Thymus (tissue), 11 donors: Measurements from ENCODE around the gene SART3. TPM values are rescaled to one million over a fixed set of nuclear protein-coding genes. Genes with fewer than 3 reads are reported as not detected.
"Not testable (repeated sequence)": the region's sequence is repeated elsewhere in the genome, so short reads cannot be mapped to it uniquely, and the experiment has no call there.

ENCODE experiments used
- DNase-seq, 9 donors: peaks; one replicate each; pipeline ENCODE4 v3.0.0-alpha.2; 2013; ENCODE audit warnings: low spot score in 9 of 9, low read depth in 6 of 9, missing footprints in 1 of 9
- H3K27ac ChIP-seq, 2 donors: one replicate each; pipeline ENCODE4 v1.5.1; 2013; ENCODE audit warnings: control low read depth in 1 of 2, low read depth in 1 of 2, low read length in 1 of 2, mild to moderate bottlenecking in 1 of 2, moderate library complexity in 1 of 2
- H3K27me3 ChIP-seq, 2 donors: one replicate each; pipeline ENCODE4 v1.5.1; 2013; ENCODE audit warnings: low read length in 1 of 2; ENCODE audit not compliant: control insufficient read depth in 2 of 2, insufficient read depth in 1 of 2
- H3K36me3 ChIP-seq, 2 donors: one replicate each; pipeline ENCODE4 v1.5.1; 2013; ENCODE audit warnings: low read length in 1 of 2, mild to moderate bottlenecking in 1 of 2, moderate library complexity in 1 of 2; ENCODE audit not compliant: control insufficient read depth in 2 of 2, insufficient read depth in 2 of 2
- H3K4me1 ChIP-seq, 2 donors: one replicate each; pipeline ENCODE4 v1.5.1; 2013; ENCODE audit warnings: low read length in 2 of 2; ENCODE audit not compliant: control insufficient read depth in 2 of 2, insufficient read depth in 2 of 2
- H3K4me3 ChIP-seq, 2 donors: one replicate each; pipeline ENCODE4 v1.5.1; 2013; ENCODE audit warnings: low read length in 2 of 2, control low read depth in 1 of 2, mild to moderate bottlenecking in 1 of 2
- H3K9me3 ChIP-seq, 2 donors: one replicate each; pipeline ENCODE4 v1.5.1; 2013; ENCODE audit warnings: low read length in 1 of 2, mild to moderate bottlenecking in 1 of 2; ENCODE audit not compliant: control insufficient read depth in 2 of 2, insufficient read depth in 1 of 2
- WGBS: extraction: QIAGEN DNeasy Blood & Tissue Kit; methylation state at CpG from one replicate; pipeline ENCODE4 v1.1.7; 2013; 5-methylcytosine and 5-hydroxymethylcytosine counted together
- polyA plus RNA-seq: library from polyadenylated mRNA; stranded (reverse); fragments of 200-250 nt; gene quantifications from one replicate; pipeline ENCODE4 v1.2.3, GENCODE V29; 2013
- total RNA-seq: library from RNA; stranded (reverse); fragments of 120-200 nt; gene quantifications from one replicate; pipeline ENCODE4 v1.2.4, GENCODE V29; 2013
- donor health status: healthy.

The SART3 gene
- total and polyA plus RNA-seq, 2 donors = 21.0 to 45.2 TPM

GRCh38 chr12:108561852-108562347, 927 bp upstream of the SART3 start:
- DNase-seq = no peak
- H3K27me3 ChIP-seq = no peaks in the 10 kb centered on the region
- peak overlapping the region; percentile 57 to 84 for H3K4me3 ChIP-seq
- under 1% methylated on average over 20 of the region's 20 CpGs for WGBS
- no peaks in the 10 kb centered on the region for H3K9me3 ChIP-seq
- peaks cover 35 to 52% of the 10 kb centered on the region in 2 donors for H3K4me1 ChIP-seq
- peak overlapping the region; percentile 57 to 82 for H3K27ac ChIP-seq
- peaks cover 29 to 44% of the 10 kb centered on the region in 2 donors for H3K36me3 ChIP-seq

- Histone ChIP-seq H3K27me3 (no peaks in the 10 kb centered on the region), H3K27ac (peak overlapping the region in 1 of 2 donors; percentile 82), H3K4me1 (peaks cover 23 to 39% of the 10 kb centered on the region in 2 donors), H3K36me3 (peaks cover 25 to 41% of the 10 kb centered on the region in 2 donors), H3K9me3 (no peaks in the 10 kb centered on the region), H3K4me3 (peak overlapping the region; percentile 57 to 84)
- no peak for DNase-seq
- 1% methylated on average over 12 of the region's 12 CpGs for WGBS
These were observed 652 bp downstream of the SART3 start for GRCh38 chr12:108560321-108560721.

- H3K4me3 ChIP-seq = peak overlapping the region; percentile 57 to 84
- no peak for DNase-seq
- 74% methylated on average over 3 of the region's 3 CpGs for WGBS
- H3K9me3 ChIP-seq = no peaks in the 10 kb centered on the region
- H3K27me3 ChIP-seq = no peaks in the 10 kb centered on the region
- no peak overlapping the region for H3K27ac ChIP-seq
- H3K4me1 ChIP-seq = peaks cover 18 to 34% of the 10 kb centered on the region in 2 donors
- H3K36me3 ChIP-seq = peaks cover 23 to 35% of the 10 kb centered on the region in 2 donors
These were observed 1.2 kb downstream of the SART3 start for GRCh38 chr12:108559748-108560147.

- H3K4me3 ChIP-seq = no peak overlapping the region
These were observed 1.8 kb downstream of the SART3 start for GRCh38 chr12:108559007-108559655.

GRCh38 chr12:108555383-108555782, 5.6 kb downstream of the SART3 start:
- not testable (repeated sequence) for H3K9me3 ChIP-seq, H3K27ac ChIP-seq, H3K27me3 ChIP-seq, DNase-seq, H3K4me3 ChIP-seq
- WGBS = 97% methylated on average over 9 of the region's 9 CpGs
- Histone ChIP-seq H3K4me1 (peaks cover 12 to 18% of the 10 kb centered on the region in 2 donors), H3K36me3 (peaks cover 17 to 27% of the 10 kb centered on the region in 2 donors)

More at GRCh38 chr12:108559007-108559655, 1.8 kb downstream of the SART3 start:
- Histone ChIP-seq H3K4me1 (peaks cover 18 to 30% of the 10 kb centered on the region in 2 donors), H3K27ac (no peak overlapping the region), H3K27me3 (no peaks in the 10 kb centered on the region), H3K9me3 (no peaks in the 10 kb centered on the region), H3K36me3 (peaks cover 17 to 30% of the 10 kb centered on the region in 2 donors)
- WGBS = 95% methylated on average over 14 of the region's 14 CpGs
- no peak for DNase-seq

- Histone ChIP-seq H3K27ac (no peak overlapping the region), H3K4me3 (no peak overlapping the region), H3K4me1 (peaks cover 4 to 5% of the 10 kb centered on the region in 2 donors), H3K27me3 (no peaks in the 10 kb centered on the region), H3K9me3 (no peaks in the 10 kb centered on the region), H3K36me3 (peaks cover 20 to 30% of the 10 kb centered on the region in 2 donors)
- 99% methylated on average over 5 of the region's 5 CpGs for WGBS
- DNase-seq = no peak
These were observed 7.2 kb downstream of the SART3 start for GRCh38 chr12:108553799-108554198.

GRCh38 chr12:108551535-108551934, 9.4 kb downstream of the SART3 start:
- Histone ChIP-seq H3K4me3 (no peak overlapping the region), H3K27ac (no peak overlapping the region), H3K27me3 (no peaks in the 10 kb centered on the region), H3K9me3 (no peaks in the 10 kb centered on the region), H3K36me3 (peaks cover 23 to 32% of the 10 kb centered on the region in 2 donors), H3K4me1 (no peaks in the 10 kb centered on the region)
- no peak for DNase-seq
- WGBS = 62% methylated on average over 5 of the region's 5 CpGs

GRCh38 chr12:108548954-108549521, 11.9 kb downstream of the SART3 start:
- Histone ChIP-seq H3K27me3 (no peaks in the 10 kb centered on the region), H3K4me3 (no peak overlapping the region), H3K36me3 (peaks cover 31 to 43% of the 10 kb centered on the region in 2 donors), H3K9me3 (no peaks in the 10 kb centered on the region), H3K4me1 (no peaks in the 10 kb centered on the region), H3K27ac (no peak overlapping the region)
- no peak for DNase-seq
- 81% methylated on average over 7 of the region's 7 CpGs for WGBS

GRCh38 chr12:108547686-108548085, 13.3 kb downstream of the SART3 start:
- Histone ChIP-seq H3K4me1 (no peaks in the 10 kb centered on the region), H3K36me3 (peaks cover 45 to 50% of the 10 kb centered on the region in 2 donors), H3K9me3 (no peaks in the 10 kb centered on the region), H3K4me3 (no peak overlapping the region), H3K27ac (no peak overlapping the region), H3K27me3 (no peaks in the 10 kb centered on the region)
- DNase-seq = no peak
- 97% methylated on average over 9 of the region's 9 CpGs for WGBS
